PC-3 (cell line): Measurements from ENCODE around the gene ABHD11.

Experiments used
- CTCF ChIP-seq: fragments of 300-600 bp; sonication (generic); conservative IDR thresholded peaks from 2 replicates; pipeline ENCODE4 v1.5.1; 2017; ENCODE audit warnings: antibody characterized with exemption, low read depth, mild to moderate bottlenecking, low read length
- EZH2 ChIP-seq: fragments of 300-600 bp; sonication (generic); IDR thresholded peaks from one replicate; pipeline ENCODE4 v1.6.1; 2017; ENCODE audit warnings: antibody characterized with exemption, mild to moderate bottlenecking, low read length; ENCODE audit not compliant: unreplicated experiment
- EZH2phosphoT487 ChIP-seq: fragments of 300-600 bp; sonication (generic); IDR thresholded peaks from 2 replicates; pipeline ENCODE4 v1.6.1; 2018; ENCODE audit warnings: mild to moderate bottlenecking, antibody characterized with exemption, low read length, borderline replicate concordance

GRCh38 chr7:73726083-73726466, 12.5 kb downstream of the ABHD11 start:
- TF ChIP-seq CTCF (0 out of 2 replicates have a peak, but pooled peaks have one; percentile 3), EZH2 (no peak), EZH2phosphoT487 (no peak)
